GM21381 (cell line): ENCODE data around the gene WDR17.

ENCODE experiments used
- ATAC-seq: cut with Tn5 transposase; IDR thresholded peaks from one replicate; pipeline ENCODE4 v1.9.1; 2021; ENCODE audit warnings: mild to moderate bottlenecking, moderate library complexity; ENCODE audit not compliant: unreplicated experiment

WDR17 gene

DNA sequence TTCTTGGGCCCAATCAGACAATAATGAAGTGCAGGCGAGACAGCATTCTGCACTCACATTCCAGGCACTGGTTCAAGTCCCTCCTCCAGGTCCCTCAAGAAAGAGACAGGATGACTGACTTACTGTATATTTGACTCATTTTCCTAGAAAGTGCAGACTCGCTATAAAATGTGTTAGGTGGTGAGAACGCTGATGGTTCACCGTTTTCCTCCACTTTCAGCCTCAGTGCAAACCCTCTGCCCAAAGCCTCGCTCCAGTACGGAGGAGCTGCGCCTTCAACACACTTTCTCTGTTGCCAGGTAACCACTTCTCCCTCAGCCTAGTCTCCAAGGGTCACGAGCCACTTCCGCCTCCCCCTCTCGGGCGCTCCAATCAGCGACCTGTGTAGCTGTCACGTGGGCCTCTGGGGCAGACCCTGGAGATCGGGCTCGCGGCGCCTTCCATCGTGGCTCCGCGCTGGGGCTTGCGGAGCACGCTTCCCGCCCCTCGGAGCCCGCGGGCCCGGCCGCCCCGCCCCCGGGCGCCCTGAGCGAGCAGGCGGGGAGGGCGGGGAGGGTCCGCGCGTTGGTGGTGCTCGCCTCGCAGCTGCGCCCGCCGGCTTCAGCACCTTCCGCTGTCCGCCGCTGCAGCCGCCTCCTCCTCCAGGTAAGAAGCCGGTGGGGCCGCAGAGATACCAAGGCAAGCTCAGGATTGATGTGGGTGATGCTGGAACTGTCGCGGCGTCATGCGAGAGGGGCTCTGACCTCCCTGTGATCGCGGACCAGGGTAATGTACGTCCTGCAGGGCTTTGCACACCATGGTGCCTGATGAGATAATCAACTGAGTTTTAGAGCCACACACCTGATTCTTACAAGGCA lies at the start of gene WDR17:
WDR17 (plus strand) TSS at position 407 of the 857 bp plus-strand sequence. CDS start 45,740 bp downstream, outside the sequence.
- ATAC-seq, result peak; percentile 100

- ATAC-seq, result no peak
Measured at GRCh38 chr4:176016601-176017000, 49.0 kb upstream of the WDR17 start.

DNA sequence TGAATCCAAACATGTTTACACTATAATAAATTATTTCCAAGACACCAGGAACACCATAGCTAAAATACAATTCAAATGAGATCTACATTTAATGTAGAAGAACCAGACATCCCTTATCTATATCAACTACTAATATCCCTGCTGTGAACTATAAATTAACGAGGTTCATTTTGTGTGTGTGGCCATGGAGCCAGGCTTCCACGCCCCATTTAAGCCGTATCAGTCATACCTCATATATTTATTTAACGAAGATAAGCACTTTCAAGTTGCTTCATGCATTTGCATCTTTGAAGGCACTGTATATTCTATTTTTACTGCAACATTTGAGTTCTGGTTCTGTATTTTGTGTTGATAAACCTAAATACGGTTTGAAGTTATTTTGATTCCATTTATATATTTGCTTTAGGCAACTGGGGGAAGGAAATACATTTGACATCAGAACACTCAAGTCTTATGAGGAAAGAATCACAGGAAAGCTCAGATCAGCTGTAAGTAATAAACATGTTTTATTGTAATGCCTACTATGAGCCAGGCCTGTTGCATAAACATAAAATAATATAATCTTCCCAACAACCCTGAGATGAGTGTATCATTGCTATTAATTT lies 45.1 kb upstream of the WDR17 start:
- no peak for ATAC-seq

DNA sequence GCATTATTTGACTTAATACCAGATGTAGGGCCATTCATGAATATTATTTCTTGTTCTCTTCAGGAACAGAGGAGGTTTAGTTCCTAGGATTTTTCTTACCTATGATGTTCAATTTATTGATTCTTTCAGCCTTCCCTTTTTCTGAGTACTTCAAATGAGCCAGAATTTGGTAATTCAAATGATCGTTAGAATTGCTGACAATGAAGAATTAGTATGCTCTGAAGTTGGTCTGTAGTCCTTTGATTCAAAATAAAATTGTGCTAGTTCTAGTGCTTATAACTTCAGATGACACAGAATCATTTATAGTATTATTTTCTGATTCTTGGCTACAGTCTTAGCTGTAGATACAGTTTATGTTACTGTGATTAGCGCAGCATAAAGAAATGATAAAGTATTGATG lies 35.2 kb upstream of the WDR17 start:
- no peak for ATAC-seq

DNA sequence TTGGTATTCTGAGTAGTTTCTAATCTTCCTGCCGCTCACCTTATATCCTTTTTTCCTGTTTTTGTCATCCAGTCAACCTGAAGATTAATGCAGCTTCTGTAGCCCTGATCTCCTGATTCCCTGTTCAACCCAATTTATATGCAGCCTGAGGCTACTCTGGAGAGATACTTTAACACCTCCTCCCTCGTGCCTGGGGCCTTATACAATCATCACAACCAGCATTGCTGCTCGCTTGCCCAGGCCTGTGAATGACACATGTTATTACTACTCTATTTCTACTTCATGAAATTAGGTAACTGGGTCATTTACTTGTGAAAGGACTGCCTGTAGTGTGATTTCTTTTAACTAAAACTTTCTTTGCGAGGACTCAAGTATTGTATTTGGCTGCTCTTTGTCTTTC lies 33.7 kb upstream of the WDR17 start:
- ATAC-seq, result no peak

GRCh38 chr4:176032454-176032853 lies 33.2 kb upstream of the WDR17 start:
- no peak for ATAC-seq

DNA sequence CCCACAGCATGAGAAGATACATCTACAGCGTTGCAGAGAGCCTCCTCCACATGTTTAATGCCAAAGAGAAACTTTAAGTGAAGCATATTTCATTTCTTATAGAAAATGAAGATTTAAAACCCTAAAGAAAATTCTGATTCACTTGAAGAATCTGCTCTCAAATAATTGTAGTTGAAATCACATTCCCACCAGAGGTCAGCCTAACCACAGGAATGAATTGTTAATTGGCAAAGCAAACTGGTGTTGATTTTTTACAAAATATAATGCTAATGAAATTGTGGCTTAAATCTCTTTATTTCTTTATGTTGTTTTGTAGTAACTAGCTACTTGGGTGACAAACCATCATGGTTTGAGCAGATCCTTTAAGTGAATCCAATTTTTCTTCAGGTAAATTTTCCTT lies 31.1 kb upstream of the WDR17 start:
- no peak for ATAC-seq

- no peak for ATAC-seq
Measured at GRCh38 chr4:176034936-176035335, 30.7 kb upstream of the WDR17 start.

DNA sequence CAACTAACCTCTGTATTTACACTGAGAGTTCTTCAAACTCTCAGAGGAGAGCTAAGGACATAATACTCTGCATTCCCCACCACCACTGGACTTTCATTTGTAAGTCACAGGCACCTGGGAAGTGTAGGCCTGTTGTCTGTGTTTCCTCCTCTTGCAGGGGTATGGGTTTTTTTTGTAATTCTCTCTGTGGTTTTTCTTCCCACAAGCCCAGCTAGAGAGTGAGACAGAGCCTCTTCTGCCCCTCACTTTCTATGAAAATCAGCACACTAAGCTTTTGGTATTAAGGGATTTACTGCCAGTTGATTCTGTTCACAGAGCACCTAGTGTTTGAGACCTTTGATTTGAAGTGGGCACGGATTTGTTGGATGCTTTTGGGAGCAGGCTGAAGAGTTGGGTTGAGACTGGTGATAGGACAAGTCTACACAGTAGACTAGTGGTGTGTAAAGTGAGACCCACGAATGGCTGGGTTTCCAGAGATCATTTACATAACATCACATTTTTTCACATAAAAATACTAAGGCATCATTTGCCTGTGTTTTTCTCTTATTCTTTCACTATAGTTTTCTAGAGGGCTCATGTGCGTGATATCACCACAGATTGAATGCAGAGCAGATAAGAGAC lies 28.9 kb upstream of the WDR17 start:
- ATAC-seq, result peak; percentile 74

- ATAC-seq, result no peak
Measured at GRCh38 chr4:176038789-176039188, 26.9 kb upstream of the WDR17 start.

GRCh38 chr4:176042195-176042594 lies 23.4 kb upstream of the WDR17 start:
- no peak for ATAC-seq

DNA sequence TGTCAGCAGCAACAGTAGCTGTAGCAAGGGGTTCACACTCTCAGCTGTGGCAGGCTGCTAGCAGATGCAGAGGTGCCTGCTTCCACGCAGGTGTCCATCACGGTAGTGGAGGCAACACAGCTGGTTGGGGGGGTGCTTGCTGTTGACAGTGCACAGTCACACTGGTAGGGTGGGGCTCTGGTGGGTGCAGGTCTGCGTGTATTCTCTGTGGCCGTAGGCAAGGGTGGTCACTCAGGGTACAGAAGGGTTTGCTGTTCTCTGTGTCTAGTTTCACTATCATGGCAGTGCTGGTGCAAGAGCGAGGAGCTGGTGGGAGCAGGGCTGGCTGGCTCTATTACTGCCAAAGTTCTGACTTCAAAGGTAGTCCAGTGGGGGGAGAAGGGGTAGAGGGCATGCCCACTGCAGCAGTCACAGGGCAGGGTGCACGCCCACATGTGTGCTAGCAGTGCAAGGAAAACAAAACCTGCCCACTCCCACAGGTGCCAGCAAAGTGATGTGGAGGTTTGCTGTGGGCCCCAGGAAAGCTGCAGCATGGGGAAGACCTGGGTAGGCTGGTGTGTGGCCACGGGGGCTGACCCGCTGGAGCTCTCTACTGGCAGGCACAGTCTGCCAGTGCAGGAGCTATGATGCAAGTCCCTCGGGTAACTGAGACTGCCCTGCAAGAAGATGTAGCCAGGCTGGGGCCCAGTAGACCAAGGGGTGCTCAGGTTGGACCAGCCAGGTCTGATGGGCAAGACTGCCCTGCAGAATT lies 21.6 kb upstream of the WDR17 start:
- ATAC-seq, result no peak

GRCh38 chr4:176044589-176044951 lies 21.1 kb upstream of the WDR17 start:
- no peak for ATAC-seq

DNA sequence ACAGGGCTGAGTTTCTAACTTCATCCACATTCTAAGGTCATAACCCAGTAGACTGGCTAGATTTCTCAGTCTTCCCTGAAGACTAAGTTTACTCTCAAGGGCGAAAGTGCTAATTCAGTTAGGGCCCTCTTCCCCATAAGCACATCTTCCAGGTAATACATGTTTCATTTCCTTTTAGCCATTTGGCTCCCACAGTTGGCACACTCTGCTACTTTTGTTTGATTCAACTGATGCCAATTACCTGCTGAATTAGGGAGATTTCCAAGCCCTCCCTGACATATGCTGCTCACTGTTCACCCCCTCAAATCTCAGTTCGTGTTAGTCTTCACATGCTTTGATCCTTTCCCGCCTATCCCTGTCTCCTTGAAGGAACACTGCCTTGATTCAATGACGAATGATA lies 17.0 kb upstream of the WDR17 start:
- no peak for ATAC-seq

DNA sequence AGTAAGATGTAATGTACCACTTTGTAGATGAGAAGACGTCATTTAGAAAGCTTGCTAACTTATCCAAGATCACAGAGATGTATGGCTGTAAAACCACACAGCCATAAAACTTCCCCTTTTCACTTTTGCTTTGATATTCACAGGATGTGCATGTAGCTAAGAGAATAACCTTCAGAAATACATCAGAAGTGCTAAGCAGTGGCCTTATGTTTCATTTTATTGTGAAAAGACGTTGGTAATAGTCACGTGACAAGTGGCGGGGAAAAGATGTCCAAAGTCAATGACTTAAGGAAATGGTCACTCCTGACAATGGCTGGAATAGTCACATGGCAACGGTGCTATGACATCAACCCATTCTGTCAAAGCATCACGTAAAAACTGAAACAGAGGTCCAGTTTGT lies 12.9 kb upstream of the WDR17 start:
- peak; percentile 90 for ATAC-seq

DNA sequence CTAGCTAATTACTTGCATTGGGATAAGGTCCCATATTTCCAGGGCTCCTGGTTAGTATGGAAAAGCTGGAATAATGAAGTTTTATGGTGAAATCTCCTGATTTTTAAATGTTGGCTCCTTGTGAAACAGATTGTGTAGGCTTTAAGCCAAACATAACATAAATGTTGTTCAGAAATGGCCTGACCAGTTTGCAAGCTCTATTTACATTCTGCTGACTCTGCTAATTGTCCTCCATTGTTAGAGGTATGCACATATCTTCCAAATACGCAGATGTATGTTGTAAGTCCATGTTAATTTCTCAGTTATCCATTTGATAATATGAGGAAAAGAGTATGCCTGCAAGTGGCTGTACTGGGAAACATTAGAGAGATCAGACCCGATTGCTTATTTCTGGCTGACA lies 11.9 kb upstream of the WDR17 start:
- ATAC-seq, result no peak

- no peak for ATAC-seq
Measured at GRCh38 chr4:176054942-176055341, 10.7 kb upstream of the WDR17 start.

GRCh38 chr4:176063718-176064117 lies 1.9 kb upstream of the WDR17 start:
- no peak for ATAC-seq

- ATAC-seq, result no peak
Measured at GRCh38 chr4:176064539-176064938, 1.1 kb upstream of the WDR17 start.

GRCh38 chr4:176066757-176067156 lies 1.1 kb downstream of the WDR17 start:
- no peak for ATAC-seq

DNA sequence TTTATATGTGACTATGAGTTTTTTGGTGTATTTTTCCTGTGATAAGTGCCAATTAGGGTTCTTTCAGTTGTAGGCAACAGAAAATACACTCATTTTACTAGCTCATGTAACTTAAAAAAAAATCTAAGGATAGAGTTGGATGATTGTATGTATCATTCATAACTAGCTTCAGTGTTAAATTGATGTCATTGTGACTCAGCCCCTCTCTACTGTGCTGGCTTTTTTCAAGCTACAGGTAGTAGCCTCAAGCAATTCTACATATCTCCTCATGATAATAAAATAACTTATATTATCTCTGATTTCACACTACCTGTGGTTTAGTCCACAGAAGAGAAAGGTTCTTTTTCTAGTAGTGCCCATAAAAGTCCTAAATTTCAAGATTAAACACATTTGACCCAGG lies 11.9 kb downstream of the WDR17 start:
- ATAC-seq, result no peak
